ENCODE data around the gene SLC43A3.

Gene SLC43A3

GRCh38 chr11:57427727-57428082, 784 bp upstream of the SLC43A3 start:
- no peak for DNase-seq (ENCODE audit: low spot score)

GRCh38 chr11:57426439-57426928, 437 bp downstream of the SLC43A3 start:
- DNase-seq (ENCODE audit: low spot score): no peak

- DNase-seq (ENCODE audit: low spot score): no peak
Observed at GRCh38 chr11:57425565-57426438, 1.1 kb downstream of the SLC43A3 start.

GRCh38 chr11:57424792-57425564, 1.9 kb downstream of the SLC43A3 start:
- DNase-seq (ENCODE audit: low spot score): peak; percentile 86

GRCh38 chr11:57424137-57424791, 2.7 kb downstream of the SLC43A3 start:
- DNase-seq (ENCODE audit: low spot score): no peak

- no peak for DNase-seq (ENCODE audit: low spot score)
Observed at GRCh38 chr11:57422669-57423068, 4.3 kb downstream of the SLC43A3 start.

- DNase-seq (ENCODE audit: low spot score): no peak
Observed at GRCh38 chr11:57421805-57422204, 5.1 kb downstream of the SLC43A3 start.

GRCh38 chr11:57421066-57421465, 5.9 kb downstream of the SLC43A3 start:
- no peak for DNase-seq (ENCODE audit: low spot score)

- DNase-seq (ENCODE audit: low spot score): no peak
Observed at GRCh38 chr11:57419146-57419545, 7.8 kb downstream of the SLC43A3 start.

GRCh38 chr11:57418131-57418530, 8.8 kb downstream of the SLC43A3 start:
- DNase-seq (ENCODE audit: low spot score): no peak

- DNase-seq (ENCODE audit: low spot score): no peak
Observed at GRCh38 chr11:57417056-57417455, 9.9 kb downstream of the SLC43A3 start.

GRCh38 chr11:57416436-57416835, 10.5 kb downstream of the SLC43A3 start:
- DNase-seq (ENCODE audit: low spot score): no peak

GRCh38 chr11:57414612-57415212, 12.2 kb downstream of the SLC43A3 start:
- no peak for DNase-seq (ENCODE audit: low spot score)

- no peak for DNase-seq (ENCODE audit: low spot score)
Observed at GRCh38 chr11:57413681-57414080, 13.2 kb downstream of the SLC43A3 start.

- DNase-seq (ENCODE audit: low spot score): no peak
Observed at GRCh38 chr11:57410287-57410686, 16.6 kb downstream of the SLC43A3 start.

GRCh38 chr11:57409321-57410100, 17.4 kb downstream of the SLC43A3 start:
- no peak for DNase-seq (ENCODE audit: low spot score)

GRCh38 chr11:57408771-57409170, 18.1 kb downstream of the SLC43A3 start:
- DNase-seq (ENCODE audit: low spot score): no peak

GRCh38 chr11:57407941-57408475, 18.9 kb downstream of the SLC43A3 start:
- no peak for DNase-seq (ENCODE audit: low spot score)

GRCh38 chr11:57407010-57407920, 19.7 kb downstream of the SLC43A3 start:
- DNase-seq (ENCODE audit: low spot score): no peak

GRCh38 chr11:57406337-57406904, 20.5 kb downstream of the SLC43A3 start:
- DNase-seq (ENCODE audit: low spot score): no peak
